Stimulated activated naive CD8-positive, alpha-beta T cell treated with anti-CD3 and anti-CD28 coated beads, Interleukin-15, Interleukin-2, amounts not matched to agents 100 U/mL and 50 U/mL, for 24 hours (primary cell): ENCODE data around the gene FOXP4.
A peak's percentile ranks its signal among the peaks of the same experiment; 100 is the strongest.

Experiments
- ATAC-seq: fragments of 150-1000 bp; cut with Tn5 transposase; one replicate; pipeline ENCODE4 v1.10.0; 2021
- DNase-seq: peaks from one replicate; pipeline ENCODE4 v3.0.0; 2021

FOXP4 gene

GRCh38 chr6:41626022-41626421 lies 79.8 kb downstream of the FOXP4 start:
- no peak for ATAC-seq

GRCh38 chr6:41626917-41627316 lies 80.7 kb downstream of the FOXP4 start:
- DNase-seq = no peak
- ATAC-seq = peak; percentile 28

More at GRCh38 chr6:41626022-41626421, 79.8 kb downstream of the FOXP4 start:
- DNase-seq = no peak

- no peak for ATAC-seq
- no peak for DNase-seq
These were observed 82.9 kb downstream of the FOXP4 start for GRCh38 chr6:41629128-41629527.

GRCh38 chr6:41630069-41630468 lies 83.9 kb downstream of the FOXP4 start:
- no peak for DNase-seq
- ATAC-seq = no peak

GRCh38 chr6:41630946-41631345 lies 84.8 kb downstream of the FOXP4 start:
- DNase-seq (no peak), ATAC-seq (no peak)

GRCh38 chr6:41633056-41633634 lies 87.0 kb downstream of the FOXP4 start:
- DNase-seq (no peak), ATAC-seq (no peak)

- ATAC-seq = no peak
- DNase-seq = no peak
These were observed 88.5 kb downstream of the FOXP4 start for GRCh38 chr6:41634657-41635056.

GRCh38 chr6:41635365-41635764 lies 89.2 kb downstream of the FOXP4 start:
- DNase-seq (no peak), ATAC-seq (no peak)

- ATAC-seq = no peak
- DNase-seq = no peak
These were observed 90.6 kb downstream of the FOXP4 start for GRCh38 chr6:41636833-41637193.

GRCh38 chr6:41637194-41638001 lies 91.2 kb downstream of the FOXP4 start:
- no peak for ATAC-seq
- DNase-seq = no peak

GRCh38 chr6:41638002-41638934 lies 92.1 kb downstream of the FOXP4 start, which contains the start of gene MDFI:
Gene MDFI, plus strand, starts transcription at chr6:41638468. Its CDS starts 282 bp downstream, at chr6:41638750.
- DNase-seq = no peak
- no peak for ATAC-seq

GRCh38 chr6:41638935-41639808 lies 93.0 kb downstream of the FOXP4 start:
- DNase-seq (no peak), ATAC-seq (no peak)

- ATAC-seq (no peak), DNase-seq (no peak)
These were observed 93.7 kb downstream of the FOXP4 start for GRCh38 chr6:41639809-41640371.

GRCh38 chr6:41640426-41640825 lies 94.2 kb downstream of the FOXP4 start:
- no peak for ATAC-seq
- no peak for DNase-seq

- no peak for ATAC-seq
These were observed 95.3 kb downstream of the FOXP4 start for GRCh38 chr6:41641352-41641925.

GRCh38 chr6:41642090-41642959 lies 96.1 kb downstream of the FOXP4 start:
- DNase-seq (no peak), ATAC-seq (no peak)

More at GRCh38 chr6:41641352-41641925, 95.3 kb downstream of the FOXP4 start:
- DNase-seq = no peak

GRCh38 chr6:41642960-41643898 lies 97.0 kb downstream of the FOXP4 start:
- ATAC-seq (no peak), DNase-seq (no peak)

- ATAC-seq = no peak
These were observed 97.7 kb downstream of the FOXP4 start for GRCh38 chr6:41643899-41644269.

More at GRCh38 chr6:41643899-41644269, 97.7 kb downstream of the FOXP4 start:
- no peak for DNase-seq
